ENCODE data around the gene ASPN. TPM values are rescaled to one million over a fixed set of nuclear protein-coding genes. Genes with fewer than 3 reads are reported as not detected.

Gene ASPN
- polyA plus RNA-seq, 1 donor from 2014 or later = 0.35 TPM

GRCh38 chr9:92406477-92406876 is 75.8 kb downstream of the ASPN start:
- Histone ChIP-seq H3F3A (ENCODE audit: insufficient read depth, low read length, poor library complexity, severe bottlenecking) (no peaks in the 10 kb centered on the region), H3K36me3 (ENCODE audit: insufficient read depth, low read length) (no peaks in the 10 kb centered on the region), H3K4me3 (ENCODE audit: low read length) (no peak overlapping the region), H3K27ac (ENCODE audit: low read length) (no peak overlapping the region), H3K9me3 (ENCODE audit: low read length) (no peaks in the 10 kb centered on the region), H3K4me2 (ENCODE audit: low read length) (no peak overlapping the region), H4K20me1 (ENCODE audit: insufficient read depth) (no peaks in the 10 kb centered on the region), H2AFZ (ENCODE audit: low read depth, low read length) (no peak overlapping the region), H3K79me2 (replicated peaks; ENCODE audit: insufficient read depth, low read length) (no peaks in the 10 kb centered on the region), H3K9me2 (ENCODE audit: insufficient read depth, low read length) (no peaks in the 10 kb centered on the region), H3K27me3 (ENCODE audit: insufficient read depth, low read depth, low read length) (no peaks in the 10 kb centered on the region), H3K9ac (ENCODE audit: low read length) (no peak overlapping the region)
- TF ChIP-seq CTCF (IDR thresholded peaks at IDR 0.05; ENCODE audit: poor library complexity, severe bottlenecking) (no peak), POLR2AphosphoS5 (IDR thresholded peaks at IDR 0.05) (no peak), EZH2 (IDR thresholded peaks at IDR 0.05; ENCODE audit: borderline replicate concordance, insufficient read depth, low read length, poor library complexity, severe bottlenecking) (no peak), SMC3 (conservative IDR thresholded peaks at IDR 0.05; ENCODE audit: poor library complexity) (no peak)

Small RNAs within 50 kb of the gene (small RNA-seq; reads per million reads assigned to genes)
- gene MIR4670 = 0 reads per million in 3 experiments

Other genes with a start within 250 kb of the ASPN start
- gene IARS1, start 188.8 kb downstream of the ASPN start, polyA plus RNA-seq = 58.1 and 64.4 TPM in 2 replicates
- 12.6 and 25.3 TPM in 2 replicates for gene NOL8, start 157.2 kb downstream of the ASPN start, polyA plus RNA-seq
- gene CENPP, start 156.6 kb downstream of the ASPN start, polyA plus RNA-seq = 2.8 and 5.0 TPM in 2 replicates
- 0.12 TPM in 1 of 2 replicates, not detected in the other for gene OGN, start 77.9 kb downstream of the ASPN start, polyA plus RNA-seq
- not detected in 2 replicates for gene OMD, start 58.0 kb downstream of the ASPN start, polyA plus RNA-seq
- gene ECM2, start 53.5 kb upstream of the ASPN start, polyA plus RNA-seq = 0.30 TPM in 1 of 2 replicates, not detected in the other
- gene IPPK, start 187.6 kb upstream of the ASPN start, polyA plus RNA-seq = 34.3 and 36.0 TPM in 2 replicates

Data from neural cell (in vitro differentiated cells).